COLO668 (cell line): Measurements from ENCODE around the gene HOXA1.

Experiments
- DNase-seq: peaks from one replicate; lab custom pipeline; 2025; ENCODE audit not compliant: unreplicated experiment; lab: John Stamatoyannopoulos, UW

The HOXA1 gene

DNA sequence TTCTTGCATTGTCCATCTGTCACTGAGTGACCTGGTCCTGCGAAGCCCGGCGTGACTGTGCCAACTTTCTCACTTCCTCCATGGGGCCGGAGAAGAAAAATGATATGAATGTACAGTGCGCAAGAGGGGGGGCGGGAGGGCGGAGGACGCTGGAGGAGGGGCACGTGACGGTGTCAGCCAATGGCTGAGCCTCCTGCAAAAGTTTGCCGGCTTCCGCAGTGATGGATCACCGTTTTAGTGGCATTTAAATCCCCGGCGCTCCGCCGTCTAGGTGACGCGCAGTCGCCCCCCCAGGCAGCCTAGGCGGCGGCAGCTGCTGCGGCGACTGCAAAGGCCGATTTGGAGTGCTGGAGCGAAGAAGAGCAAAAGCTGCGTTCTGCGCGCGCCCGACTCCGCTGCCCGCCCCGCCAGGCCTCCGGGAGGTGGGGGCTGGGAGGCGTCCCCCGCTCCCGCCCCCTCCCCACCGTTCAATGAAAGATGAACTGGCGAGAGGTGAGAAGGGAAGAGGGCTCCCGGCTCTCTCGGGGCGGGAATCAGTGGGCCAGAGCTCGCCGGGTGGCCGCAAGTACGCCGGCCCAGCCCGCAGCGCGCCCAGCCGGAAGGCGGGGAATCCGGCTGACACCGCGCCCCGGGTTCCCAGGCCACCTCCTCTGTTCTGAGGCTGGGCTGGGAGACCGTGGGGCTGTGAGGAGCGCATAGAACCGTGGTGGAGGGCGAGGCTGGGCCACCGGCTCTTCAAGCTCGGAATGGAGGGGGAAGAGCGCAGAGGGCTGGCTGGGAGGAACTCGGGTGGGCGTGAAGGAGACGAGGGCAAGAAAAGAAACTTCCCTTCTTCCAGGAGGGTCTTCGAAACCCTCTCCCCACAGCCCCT lies at the start of gene HOXA1:
TSS of gene HOXA1 (minus strand) at position 104 of the 871 bp plus-strand sequence. CDS start at position 16, 88 bp downstream.
- DNase-seq: peak; percentile 97

DNA sequence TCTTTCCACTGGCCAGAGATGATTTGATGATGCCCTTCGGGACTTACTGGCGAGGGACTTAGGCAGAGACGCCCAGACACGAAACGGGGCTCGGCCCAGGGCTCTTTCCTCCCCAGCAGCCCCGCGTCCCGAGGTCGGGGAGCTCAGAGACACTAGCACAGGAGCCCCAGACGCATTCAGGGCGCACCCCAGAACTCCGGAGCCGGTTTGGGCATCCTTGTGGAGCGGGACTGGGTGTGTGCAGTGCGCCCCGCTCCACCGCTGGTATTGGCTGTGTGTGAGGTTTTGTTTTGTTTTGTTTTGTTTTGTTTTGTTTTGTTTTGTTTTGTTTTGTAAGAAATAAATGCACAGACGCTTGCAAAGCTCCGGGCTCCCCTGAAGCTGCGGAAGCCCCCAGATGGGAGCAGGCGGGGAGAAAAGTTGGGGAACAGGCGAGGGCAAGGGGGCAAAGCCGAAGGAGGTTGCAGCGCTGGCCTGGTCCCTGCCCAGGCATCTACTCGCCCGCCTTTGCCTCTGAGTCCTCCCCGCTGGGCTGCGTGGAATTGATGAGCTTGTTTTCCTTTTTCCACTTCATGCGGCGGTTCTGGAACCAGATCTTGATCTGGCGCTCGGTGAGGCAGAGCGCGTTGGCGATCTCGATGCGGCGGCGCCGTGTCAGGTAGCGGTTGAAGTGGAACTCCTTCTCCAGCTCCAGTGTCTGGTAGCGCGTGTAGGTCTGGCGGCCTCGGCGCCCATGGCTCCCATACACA lies 49.5 kb upstream of the HOXA1 start:
- no peak for DNase-seq

DNA sequence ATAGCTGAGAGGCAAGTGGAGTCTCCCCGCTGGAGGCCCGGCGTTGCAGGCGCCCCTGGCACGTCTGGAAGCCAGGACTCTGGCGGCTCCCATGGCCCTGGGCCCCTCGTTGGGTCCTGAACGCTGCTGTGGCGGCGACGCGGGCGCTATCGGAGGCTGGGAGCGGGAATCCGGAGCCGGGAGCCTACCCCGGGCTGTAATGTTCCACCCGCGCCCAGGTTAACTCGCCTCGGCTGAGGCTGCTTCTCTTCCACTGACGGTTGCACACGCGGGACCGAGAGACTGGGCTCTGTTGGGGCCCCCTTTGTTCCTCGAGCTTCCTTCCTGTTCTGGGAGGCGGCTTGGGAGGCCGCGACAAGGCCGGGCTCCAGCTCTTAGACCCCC lies 49.0 kb upstream of the HOXA1 start:
- no peak for DNase-seq

DNA sequence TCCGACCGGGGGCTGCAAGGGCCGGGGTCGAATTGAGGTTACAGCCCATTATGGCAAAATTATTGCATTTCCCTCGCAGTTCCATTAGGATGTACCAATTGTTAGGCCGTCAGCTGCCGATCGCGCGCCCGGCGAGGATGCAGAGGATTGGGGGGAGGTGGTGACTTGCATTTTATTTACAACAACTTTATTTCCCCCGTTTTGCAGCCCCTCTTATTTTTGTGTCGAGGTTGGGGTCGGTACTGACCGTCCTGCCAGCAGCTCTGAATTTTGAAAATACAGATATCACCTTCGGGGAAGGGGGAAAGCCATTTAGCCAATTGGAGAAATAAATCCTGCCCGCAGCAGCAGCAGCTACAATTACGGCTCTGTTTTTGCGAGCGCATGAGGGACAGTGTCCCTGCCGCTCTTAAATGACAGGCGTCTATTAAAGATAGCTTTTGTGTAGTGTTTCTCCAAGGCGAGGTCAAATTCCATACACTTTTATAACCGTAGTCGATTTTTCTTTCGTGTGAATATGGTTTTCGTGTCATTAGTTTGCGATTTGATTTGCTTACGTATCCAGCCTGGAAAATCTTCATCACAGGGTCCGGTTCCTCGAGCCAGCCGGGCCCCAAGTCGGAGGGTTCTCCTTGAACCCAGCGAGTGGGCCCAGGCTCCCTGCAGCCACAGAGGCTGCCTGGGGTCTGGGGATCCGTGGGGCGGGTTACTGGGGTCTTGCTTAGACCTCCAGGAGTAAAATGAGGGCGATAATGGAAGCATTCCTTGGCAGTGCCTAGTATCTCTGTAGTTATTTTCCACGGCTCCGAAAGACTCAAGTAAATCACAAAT lies 48.4 kb upstream of the HOXA1 start:
- no peak for DNase-seq

DNA sequence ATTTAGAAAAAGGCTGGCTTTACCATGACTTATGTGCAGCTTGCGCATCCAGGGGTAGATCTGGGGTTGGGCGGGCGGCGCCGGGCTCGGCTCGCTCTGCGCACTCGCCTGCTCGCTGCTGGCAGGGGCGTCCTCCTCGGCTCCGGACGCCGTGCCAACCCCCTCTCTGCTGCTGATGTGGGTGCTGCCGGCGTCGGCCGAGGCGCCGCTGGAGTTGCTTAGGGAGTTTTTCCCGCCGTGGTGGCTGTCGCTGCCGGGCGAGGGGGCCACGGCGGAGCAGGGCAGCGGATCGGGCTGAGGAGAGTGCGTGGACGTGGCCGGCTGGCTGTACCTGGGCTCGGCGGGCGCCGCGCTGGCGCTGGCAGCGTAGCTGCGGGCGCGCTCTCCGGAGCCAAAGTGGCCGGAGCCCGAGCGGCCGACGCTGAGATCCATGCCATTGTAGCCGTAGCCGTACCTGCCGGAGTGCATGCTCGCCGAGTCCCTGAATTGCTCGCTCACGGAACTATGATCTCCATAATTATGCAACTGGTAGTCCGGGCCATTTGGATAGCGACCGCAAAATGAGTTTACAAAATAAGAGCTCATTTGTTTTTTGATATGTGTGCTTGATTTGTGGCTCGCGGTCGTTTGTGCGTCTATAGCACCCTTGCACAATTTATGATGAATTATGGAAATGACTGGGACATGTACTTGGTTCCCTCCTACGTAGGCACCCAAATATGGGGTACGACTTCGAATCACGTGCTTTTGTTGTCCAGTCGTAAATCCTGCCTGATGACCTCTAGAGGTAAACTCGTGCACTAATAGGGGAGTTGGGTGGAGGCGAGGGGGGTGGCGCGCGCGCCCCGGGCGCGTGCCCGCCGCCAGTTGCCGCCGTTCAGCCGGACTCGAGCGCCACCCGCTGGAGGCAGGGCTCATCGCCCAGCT lies 47.5 kb upstream of the HOXA1 start, which contains the start of gene HOXA5:
TSS of gene HOXA5 (minus strand) at position 659 of the 927 bp plus-strand sequence. CDS start at position 585, 74 bp downstream.
- DNase-seq: peak; percentile 72

DNA sequence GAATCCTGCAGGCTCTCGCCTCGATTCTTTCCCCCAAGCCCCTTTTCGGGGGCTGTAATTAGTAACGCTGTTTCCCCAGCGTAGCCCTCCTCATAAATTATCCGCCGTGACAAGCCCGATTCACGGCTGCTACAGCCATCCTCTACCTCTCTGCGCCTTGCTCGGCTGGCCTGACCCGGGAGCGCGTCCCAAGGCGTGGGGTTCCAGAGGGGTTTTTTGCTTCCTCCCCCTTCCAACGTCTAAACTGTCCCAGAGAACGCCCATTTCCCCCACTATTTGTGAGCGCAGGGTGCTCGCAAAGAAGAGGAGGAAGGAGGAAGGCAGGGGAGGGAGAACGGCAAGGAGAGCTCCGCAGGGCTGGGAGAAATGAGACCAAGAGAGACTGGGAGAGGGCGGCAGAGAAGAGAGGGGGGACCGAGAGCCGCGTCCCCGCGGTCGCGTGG lies 46.8 kb upstream of the HOXA1 start:
- no peak for DNase-seq

DNA sequence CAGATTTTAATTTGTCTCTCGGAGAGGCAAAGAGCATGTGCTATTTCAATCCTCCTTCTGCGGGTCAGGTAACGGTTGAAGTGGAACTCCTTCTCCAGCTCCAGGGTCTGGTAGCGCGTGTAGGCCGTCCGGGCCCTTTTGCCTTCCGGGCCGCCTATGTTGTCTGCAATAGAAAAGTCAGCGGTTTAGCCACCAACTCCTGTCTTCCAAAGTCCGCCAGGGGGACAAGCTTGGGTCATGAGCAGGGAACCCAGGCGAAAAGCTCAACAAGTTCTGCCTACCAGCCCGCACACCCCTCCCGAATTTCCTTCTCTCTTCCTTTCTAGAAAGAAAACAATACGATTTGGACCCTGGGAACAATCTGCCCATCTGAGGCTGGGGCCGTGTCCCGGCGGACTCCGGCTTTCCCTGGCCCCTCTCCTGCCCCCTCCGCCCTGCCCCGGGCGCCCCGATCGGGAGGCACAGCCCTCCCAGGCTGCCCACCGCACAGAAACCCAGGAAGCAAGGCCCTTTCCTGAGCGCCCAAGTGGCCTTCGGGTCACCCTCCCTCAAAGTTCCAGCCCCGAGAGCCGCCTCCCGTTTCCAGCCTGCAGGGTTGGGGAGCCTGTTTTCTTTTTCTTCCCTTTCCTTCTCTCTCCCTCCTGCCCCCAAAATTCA lies 46.3 kb upstream of the HOXA1 start:
- no peak for DNase-seq

DNA sequence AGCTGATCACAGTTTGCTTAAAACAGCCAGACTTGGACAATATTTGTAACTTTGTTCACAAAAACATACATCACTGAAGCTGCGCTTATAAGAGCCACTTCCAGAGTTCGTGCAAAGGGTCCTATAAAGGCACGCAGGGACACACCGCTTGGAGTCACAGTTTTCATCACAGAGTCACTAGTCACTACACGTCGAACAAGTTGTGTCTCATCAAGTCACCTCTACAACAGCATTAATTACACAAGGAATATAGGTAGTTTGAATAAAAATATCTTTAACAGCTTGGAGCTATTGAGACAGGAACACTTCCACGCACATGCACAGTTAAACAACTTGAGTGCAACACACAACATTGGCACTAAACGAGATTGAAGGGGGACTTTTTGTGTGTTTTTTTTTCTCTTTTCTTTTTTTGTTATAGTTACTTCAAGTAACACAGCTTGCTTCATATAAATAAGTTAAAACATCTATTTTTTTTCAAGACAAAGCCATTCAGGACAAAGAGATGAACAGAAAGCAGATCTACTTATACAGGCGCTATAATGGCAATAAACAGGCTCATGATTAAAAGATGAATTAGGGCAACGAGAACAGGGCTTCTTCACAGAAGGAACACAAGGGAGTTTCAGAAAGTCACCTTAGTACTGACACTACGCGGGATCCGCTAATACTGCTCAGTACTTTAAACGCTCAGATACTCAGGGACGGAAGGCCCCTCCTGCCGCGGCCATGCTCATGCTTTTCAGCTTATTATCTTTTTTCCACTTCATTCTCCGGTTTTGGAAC lies 45.5 kb upstream of the HOXA1 start:
- no peak for DNase-seq

DNA sequence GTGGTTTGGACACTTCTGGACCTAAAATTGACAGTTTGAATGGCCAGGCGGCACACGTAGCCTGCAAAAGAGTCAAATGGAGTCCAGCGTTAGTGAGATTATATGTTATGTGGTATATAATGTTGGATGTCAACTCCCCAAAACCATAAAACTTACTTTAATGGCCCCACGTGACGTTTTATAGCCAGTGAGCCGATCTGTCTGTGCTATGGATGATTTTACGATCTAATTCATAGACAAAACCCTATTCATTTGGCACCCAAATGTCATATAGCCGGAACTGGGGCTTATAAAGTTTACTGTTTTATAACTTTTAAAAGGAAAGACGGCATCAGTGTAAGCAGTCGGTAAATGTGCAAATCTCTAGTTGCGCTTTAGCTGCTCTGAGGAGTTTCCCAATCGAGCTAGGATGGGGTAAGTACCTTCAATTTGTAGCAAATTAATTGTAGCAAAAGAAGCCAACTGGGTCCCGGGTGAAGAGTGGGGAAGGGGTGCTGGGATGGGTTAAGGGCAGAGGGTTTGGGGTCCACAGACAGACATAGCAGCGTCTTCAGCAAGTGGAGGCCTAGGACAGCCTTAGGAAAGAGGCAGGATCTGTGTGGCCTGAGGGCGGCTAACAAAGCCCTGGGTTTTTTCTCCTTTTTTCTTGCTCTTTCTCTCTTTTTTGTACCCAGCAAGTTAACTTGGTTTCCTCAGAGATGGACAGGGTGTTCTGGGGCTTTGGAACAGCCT lies 44.5 kb upstream of the HOXA1 start:
- no peak for DNase-seq

DNA sequence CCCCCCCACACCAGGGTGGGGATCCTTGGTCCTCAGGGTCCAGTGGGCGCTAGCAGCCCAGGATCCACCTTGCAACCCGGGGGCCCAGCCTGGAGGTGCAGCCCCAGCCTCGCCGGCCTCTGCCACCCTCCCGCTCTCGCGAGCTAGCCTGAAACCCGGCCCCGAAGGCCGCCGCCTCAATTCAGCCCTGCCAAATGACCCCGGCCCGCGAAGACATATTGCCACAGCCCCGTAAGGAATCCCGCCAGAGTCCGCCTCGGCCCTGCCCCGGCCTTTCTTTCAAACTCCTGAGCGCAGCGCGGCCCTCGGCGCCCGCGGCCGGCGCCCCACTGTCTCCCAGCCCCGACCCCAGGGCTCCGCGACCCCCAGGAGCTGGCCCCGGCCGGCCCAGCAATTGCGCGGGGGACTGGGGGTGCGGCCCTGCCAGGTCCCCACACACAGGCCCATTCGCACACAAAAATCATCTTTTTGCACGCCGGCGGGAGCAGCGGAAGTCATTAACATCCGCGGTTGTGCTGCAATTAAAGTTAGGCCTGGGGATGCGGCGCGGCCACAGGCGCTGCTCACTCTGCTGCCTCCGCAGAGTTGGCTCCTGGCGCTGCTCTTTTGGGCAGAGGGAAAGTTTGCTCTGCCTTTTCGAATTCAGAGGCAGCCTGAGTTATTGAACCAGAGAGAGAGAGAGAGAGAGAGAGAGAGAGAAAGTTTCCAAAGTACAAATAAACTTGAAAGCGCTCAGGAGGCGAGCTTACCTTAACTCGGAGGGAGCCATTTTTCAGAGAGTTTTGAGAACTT lies 43.7 kb upstream of the HOXA1 start:
- no peak for DNase-seq

DNA sequence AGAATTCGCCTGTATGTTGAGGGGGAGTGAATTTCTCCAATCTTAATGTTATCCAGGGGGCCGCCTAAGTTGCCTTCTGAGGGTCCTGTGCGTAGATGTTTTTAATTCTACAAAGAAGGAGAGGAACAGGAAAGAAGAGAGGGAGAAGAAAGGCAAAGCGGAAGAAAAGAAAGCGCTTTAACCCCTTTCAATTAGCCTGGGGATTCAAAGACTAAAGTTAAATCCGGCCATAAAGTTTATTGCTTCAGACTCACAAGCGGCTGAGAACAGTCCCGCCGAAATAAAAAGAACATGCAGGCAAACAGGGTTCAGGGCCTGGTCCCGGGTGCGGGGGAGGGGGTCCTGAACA lies 43.2 kb upstream of the HOXA1 start:
- DNase-seq: no peak

DNA sequence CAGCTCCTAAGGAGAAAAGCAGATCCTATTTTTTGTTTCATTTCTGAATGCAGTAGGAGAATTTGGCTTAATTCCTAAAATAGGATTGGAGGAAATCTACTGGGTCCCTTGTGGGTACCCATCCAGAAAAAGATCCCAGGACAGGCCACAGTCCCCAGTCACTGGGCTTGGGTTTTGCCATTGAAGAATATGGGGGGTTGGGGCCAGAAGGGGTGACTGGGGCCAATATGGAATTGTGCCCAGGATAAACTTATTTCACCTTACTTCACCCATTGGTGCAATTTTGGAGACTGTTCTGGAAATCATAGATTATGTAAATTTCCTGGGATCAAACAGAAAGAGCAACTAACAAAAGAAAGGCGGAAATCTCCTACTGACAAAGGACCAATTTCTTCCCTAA lies 42.7 kb upstream of the HOXA1 start:
- no peak for DNase-seq

DNA sequence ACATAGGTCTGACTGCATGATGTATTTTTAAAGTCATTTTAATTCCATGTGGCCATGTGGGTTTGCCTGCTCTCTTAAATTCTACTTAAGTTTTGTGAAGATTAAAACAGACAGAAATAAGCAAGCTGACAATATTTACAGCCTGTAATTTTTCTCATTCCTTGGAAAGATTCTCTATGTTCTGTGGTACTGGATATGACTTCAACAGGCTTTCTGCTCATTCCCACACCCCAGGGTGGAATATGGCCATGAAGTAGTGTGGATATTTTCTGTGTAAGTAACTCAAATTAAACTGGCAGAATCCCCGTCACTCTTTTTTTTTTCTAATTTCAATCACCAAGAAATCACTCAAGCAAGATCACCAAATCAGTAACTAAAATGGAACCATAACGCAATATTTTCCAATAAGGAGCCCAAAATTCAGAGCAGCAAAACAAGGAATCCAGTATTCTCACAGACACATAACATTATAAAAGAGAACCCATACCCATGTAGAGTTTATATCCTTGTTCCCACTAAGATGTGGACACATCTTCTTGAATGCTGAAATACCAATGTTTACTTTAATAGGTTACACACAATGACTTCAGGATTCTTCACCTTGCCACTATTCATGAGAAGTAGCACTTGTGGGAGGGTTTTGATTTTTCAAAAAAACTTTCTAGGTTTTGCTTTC lies 42.0 kb upstream of the HOXA1 start:
- DNase-seq: no peak

DNA sequence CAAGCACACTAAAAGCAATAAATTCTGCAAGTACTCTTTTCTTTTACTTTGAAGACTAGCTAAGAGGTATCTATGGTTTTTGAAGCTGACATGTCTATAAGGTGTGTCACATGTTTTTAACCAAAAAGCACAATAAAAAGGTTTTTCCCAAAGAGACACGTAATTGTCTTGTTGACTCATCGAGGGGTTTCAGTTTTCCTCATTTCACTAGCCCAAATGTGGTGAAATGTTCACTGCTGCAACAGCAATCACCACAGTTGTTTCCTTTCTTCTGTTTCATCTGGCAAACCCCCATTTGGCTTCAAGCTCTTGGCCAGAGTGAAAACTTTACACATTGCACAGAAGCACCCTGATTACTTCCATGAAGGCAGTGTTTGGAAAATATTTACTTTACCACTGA lies 38.6 kb upstream of the HOXA1 start:
- no peak for DNase-seq

DNA sequence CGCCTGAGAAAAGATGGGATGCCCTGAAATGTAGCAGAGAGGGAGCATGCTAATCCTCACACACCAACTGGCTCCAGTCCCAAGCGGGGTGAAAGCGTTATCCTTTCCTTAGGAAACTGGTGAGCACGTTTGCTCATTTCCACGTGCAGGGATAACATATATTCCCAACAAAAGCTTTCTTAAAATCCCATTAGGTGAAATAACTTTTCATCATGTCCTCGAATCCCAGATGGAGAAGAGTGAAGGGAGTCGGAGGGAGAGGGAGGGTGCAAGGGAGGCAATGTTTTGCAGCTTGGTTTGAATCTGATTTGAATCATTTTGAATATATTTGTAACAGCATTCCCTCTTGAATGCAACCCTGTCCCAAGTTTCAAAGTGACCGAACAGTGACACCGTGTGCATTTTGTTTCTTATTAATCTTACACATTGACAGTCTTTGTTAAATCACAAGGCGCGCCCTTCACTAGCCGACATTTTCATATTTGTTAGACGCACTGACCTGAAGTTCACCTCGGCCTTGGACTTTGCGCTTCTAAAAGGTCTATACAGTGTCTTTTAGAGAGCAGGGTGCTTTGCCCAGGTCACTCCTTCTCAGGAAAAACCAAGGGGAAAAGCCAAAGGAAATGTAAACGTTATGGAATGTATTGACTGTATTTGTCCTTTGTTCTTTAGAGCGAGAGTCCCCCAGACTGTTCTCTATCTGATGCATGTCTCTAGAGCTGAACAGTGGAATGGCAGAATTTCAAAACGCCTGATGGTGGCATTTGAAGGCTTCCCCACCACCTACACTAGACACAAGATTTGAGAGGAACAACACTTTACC lies 37.8 kb upstream of the HOXA1 start:
- no peak for DNase-seq

DNA sequence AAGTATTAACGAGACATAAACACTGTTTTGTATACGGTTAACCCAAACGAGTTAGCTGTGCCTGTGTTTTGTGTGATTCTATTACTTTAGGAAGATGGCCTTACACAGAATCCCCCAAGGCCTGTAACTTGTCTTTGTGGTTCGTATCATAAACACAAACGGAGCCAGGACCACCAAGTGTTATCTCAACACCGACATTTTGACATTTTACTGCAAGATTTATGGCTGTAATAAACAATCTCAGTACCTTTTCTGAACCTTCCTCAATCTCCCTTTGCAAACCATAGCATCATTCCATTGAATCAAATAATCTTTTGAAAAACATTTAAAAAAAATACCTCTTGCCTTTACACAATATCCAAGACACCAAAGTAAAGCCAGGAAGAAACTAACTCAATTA lies 37.2 kb upstream of the HOXA1 start:
- DNase-seq: no peak
